GM21717 (cell line): Measurements from ENCODE around the gene PDGFRB.

Experiments
- ATAC-seq: cut with Tn5 transposase; IDR thresholded peaks from one replicate; pipeline ENCODE4 v1.9.1; 2021; ENCODE audit warnings: mild to moderate bottlenecking, moderate library complexity; ENCODE audit not compliant: unreplicated experiment

The PDGFRB gene

DNA sequence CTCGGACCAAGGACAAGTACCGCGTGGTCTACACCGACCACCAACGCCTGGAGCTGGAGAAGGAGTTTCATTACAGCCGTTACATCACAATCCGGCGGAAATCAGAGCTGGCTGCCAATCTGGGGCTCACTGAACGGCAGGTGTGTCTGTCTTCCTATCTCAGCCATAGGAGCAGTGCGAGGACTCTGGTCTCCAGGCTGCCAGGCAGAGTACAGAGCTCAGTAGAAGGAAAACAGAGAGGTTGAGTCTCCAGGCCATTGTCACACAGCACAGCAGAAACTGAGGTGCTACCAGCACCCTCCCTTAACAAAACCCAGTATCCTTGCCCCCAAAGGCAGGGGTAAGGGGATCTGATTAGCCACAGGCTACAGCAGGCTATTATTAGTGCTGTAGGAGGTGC, 27.1 kb upstream of the PDGFRB start:
- ATAC-seq, result no peak

DNA sequence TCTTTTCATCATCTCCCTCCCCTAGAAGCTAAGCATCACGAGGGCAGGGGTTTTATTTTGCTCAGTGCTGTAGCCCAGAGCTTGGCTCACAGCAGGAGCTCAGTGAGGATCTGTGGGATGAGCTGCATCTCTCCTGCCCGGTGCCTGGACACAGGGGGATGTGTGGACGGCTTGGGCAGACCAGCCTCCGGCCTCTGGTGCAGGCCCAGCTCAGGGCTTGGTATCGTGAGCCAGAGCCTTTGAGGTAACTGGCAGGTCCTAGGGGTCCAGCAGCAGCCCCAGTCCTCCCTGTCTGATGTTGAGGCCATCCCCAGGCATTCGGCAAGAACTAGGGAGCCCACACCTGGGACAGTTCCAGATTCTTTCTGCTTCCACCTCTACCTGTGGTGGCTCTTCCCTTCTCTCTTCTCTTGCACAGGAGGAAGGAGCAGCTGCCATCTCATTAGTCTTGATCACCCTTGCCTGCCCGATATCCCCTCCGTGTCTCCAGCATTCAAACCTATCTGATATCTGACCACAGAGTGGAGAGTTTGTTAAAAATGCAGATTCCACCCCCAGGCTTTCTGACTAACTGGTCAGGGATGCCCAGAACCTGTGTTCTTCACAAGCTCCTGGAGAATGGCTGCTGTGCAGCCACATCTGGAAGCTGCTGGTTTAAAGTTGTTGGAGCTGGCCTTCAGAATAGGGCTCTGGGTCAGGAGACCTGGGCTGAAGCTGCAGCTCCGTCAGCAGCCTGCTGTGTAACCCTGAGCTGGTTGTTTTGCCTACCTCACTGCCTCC, 26.3 kb upstream of the PDGFRB start:
- ATAC-seq, result no peak

DNA sequence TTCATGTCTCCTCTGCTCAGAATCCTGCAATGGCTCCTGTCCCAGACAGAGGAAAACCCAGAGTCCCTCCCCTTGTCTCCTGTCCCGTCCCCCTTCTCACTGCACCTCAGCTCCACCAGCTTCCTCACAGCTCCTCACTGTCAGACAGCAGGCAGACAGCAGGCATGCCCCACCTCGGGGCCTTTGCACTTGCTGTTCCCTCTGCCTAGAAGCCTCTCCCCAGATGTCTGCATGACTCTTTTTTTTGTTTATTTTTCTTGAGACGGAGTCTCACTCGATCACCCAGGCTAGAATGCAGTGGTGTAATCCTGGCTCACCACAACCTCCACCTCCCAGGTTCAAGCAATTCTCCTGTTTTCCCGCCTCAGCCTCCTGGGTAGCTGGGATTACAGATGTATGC, 25.4 kb upstream of the PDGFRB start:
- ATAC-seq, result no peak

DNA sequence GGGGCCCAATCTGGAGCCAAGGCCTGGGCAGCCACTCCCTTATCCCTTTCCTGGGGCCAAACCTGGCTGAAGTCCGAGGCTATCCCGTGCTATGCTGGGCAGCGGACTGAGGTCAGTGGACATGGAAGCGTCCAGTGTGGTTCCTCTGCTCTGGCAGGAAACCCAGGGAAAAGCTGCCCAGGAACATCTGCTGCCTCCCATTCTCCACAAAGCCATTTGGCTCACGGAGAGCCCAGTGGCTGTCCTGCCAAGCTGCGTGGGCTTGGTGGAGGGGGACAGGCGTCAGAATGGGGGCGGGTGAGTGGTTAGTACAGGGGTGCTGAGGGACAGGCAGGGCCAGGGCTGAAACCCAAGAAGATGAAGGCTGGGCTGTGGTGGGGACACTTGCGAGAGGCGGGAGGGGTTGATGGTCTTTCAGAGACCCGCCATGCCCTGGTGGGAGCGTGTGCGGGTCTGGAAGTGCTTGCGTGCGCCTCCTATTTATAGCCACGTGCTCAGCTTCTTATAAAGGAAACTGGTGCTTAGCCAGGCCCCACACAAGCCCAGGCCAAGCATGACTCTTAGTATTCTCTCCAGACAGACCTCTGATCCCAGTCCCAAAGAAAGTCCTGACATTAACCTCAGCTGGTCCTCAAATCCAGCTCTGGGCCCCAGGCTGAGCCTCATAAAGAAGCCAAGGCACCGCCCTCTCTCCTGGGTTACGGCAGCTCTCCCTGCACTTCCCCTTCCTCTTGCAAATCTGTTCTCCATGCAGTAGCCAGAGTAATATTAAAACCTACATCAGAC, 24.8 kb upstream of the PDGFRB start:
- no peak for ATAC-seq

DNA sequence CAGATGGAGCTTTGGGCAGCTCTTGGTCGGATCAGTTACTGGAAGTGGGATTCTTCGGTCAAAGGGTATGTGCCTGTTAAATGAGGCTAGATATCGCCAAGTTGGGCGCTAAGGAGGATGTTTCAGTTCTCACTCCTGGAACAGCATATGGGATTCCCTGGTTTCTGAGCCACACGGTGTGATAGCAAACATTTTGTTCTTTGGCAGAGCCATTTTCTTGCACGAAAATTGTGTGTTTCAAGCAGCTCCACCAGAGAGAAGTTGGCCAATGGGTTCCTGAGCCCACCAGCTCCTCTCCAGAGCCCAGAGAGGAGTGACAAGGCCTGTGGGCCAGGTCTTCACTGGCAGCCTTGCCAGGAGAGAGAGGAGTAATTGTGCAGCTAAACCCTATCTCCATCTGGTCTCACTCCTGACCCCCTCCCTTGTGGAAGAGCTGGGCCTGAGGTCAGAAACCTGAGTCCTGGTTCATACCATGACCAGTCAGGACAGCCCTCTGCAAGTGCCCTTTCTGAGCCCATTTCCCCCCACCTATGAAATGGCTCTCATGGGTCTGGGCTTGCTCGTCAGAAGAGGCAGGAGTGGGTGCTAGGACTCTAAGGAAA, 23.5 kb upstream of the PDGFRB start:
- ATAC-seq, result no peak

DNA sequence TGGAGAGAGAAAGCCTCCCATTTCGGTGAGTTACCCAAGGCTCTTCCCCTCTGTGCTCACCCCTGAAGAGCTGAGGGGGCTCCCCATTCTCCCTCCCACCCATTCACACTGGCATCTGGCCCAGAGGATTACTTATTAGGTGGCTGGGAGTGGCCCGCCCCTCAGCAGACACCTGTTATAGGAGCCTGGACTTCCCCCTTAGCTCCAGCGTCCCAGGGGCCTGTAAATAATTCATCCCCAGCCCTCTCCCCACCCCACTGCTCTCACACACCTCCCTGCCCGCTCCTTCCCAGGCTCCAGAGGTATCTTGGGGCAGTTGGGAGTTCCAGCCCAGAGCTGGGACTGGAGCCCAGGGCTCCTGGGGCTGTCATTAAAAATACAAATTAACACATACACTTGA, 22.6 kb upstream of the PDGFRB start:
- no peak for ATAC-seq

DNA sequence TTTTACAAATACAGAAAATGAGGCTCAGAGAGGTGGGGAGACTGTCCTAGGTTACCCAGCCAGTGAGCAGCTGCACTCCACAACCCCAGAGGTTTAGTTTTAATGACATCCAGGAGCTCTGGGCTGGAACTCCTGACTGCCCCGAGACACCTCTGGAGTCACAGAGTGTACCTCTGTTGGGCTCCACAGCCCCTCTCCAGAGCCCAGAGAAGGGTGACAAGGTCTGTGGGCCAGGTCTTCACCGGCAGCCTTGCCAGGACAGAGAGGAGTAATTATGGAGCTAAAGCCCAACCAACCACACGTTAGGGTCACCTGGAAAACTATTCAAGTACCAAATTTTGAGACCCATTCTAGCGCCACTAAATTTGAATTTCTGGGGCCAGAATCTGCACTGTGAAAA, 22.1 kb upstream of the PDGFRB start:
- no peak for ATAC-seq

DNA sequence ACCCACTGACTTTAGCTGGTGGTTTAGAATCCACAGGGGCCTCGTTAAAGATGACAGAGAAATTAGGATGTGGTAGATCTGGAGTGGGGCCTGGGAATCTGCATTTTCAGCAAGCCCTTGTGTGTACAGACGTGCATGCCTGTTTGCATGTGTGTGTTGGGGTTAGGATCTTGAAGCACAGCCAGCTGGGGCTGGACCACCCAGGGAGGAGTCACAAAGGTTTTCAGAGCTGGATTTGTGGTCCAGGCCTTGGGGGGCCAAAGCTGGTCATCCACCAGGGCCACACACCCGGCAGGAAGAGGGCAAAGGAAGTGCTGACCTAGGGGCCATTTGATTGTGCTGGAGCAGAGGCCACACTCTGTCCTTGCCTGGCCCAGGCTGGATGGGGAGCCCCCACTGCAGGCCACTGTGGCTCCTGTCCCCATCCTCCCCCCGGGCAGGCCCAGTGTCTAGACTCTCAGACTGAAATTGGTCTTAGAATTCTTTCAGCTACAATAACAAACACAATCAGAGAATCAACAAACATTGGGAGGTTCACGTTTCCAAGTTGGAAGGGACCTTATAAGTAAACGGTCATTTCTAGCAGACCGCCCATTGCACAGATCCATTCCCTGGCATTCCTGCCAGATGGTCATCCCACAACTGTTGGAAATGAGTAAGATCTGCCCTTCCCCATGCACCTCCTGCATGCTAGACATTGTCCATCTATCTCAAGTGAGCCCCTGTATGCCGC, 21.3 kb upstream of the PDGFRB start:
- no peak for ATAC-seq

DNA sequence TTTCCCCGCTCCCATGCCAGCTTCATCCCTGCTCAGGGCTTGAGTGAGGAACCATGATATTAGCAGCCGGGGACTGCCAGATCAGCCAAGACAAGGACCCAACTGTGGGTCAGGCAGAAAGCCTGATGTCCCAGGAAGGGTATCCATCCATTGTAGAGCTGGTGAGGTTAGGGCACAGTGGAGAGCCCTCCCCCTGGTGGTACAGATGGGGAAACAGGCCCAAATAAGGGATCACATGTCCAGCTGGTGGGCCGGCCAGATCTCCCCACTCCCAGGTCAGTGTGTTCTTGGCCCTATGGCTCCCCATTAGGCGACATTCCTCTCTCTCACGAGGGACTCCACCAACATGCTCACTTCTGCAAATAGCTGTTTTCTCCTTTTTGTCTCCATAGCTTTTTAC, 19.9 kb upstream of the PDGFRB start:
- ATAC-seq, result no peak

DNA sequence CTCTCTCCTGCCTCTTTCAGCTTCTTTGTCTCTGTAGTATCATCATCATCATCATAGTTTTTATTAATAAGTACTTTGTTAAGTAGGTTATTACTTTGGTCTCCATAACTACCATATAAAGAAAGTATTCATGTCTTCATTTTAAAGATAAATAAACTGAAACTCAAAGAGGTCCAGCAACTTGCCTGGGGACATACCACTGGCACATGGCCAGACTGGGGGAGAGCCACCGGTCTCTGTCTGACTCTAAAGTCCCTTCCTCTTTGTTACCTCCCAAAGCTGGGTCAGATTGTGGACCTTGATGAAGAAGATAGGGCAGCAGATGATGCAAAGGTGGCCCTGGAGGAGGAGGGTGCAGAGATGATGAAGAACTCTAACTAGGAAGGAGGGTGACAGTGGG, 19.4 kb upstream of the PDGFRB start:
- ATAC-seq, result no peak

DNA sequence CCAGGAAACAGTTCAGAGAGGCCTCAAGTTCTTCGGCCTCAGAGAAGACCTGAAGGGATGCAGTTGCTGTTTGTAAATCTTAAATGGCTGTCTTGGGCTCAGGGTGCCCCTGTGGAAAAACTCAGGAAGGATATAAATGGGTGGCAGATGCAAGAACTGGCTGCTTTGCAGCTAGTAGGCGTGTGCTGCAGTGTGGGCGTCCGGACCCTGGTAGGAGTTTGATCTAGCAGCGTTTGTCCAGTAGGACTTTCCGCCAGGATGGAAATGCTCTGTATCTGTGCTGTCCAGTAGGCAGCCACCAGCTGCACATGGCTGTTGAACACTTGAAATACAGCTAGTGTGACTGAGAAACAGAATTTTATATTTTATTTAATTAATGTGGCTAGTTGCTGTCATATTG, 18.6 kb upstream of the PDGFRB start:
- no peak for ATAC-seq

DNA sequence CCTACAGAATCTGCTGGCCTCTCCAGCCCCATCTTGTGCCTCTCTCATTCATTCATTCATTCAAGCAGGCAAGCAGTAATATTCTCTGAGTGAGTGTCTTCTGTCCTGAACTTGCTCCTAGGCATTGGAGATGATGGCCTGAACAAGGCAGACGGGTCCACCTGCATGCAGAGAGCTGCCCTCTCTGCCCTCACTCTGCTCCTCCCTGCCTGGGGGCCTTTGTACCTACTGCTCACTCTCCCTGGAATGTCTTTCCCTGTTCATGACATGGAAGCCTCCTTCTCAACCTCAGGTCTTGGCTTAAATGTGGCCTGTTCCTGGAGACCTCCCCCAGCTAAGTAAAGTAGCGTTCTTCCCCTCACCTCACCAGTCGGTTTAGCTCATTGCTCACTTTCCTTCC, 17.5 kb upstream of the PDGFRB start:
- no peak for ATAC-seq

DNA sequence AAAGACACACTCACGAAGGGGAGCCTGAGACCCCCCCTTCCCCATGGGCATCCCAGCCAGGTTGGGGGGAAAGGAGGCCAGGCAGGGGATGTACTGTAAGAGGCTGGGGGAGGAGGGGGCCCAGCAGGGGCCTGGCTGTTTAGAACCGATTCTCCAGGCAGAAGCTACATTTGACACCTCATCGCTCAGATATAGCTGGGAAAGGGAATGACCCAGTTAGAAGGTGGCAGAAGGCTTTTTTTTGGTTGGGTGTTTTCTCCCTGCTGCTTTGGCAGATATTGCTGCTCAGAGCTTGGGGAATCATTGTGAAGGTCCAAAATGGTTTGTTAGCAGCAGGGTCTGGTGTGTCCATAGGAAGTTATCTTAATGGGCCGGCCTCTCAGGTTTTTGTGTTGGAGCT, 16.9 kb upstream of the PDGFRB start:
- no peak for ATAC-seq

DNA sequence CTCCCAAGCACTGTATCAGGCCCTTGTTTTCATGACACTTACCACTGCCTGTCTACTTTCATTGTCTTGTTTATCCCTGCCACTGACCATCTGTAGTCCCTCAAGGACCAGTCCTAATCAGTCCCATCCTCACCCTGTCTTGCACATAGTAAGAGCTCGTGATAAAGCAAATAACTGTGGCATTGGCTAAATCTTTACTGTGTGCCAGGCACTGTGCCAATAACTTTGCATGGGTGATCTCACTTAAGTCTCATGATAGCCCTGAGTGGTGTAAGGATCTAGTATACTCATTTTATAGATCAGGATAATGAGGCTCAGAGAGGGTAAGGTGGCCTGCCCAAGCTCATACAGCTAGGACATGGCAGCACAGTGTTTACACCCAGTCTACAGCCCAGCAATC, 16.5 kb upstream of the PDGFRB start:
- ATAC-seq, result no peak

DNA sequence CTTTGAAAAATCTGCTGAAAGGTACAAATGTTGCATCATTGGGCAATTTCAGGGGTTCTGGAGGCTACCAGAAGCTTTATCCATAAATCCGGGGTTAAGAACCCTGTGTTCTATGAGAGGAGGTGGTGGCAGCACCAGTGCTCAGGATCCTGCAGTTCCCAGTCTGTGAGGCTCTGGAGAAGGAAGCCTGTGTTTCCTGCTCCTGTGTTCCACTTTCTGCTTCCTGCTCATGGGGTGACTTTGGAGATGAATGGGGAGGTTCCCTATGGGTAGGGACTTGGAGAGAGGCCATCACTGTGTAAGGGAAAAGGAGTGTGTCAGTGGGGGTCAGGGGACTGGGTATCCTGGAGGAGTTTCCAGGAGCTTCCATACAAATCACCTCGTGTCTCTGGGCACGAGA, 13.2 kb upstream of the PDGFRB start:
- no peak for ATAC-seq

DNA sequence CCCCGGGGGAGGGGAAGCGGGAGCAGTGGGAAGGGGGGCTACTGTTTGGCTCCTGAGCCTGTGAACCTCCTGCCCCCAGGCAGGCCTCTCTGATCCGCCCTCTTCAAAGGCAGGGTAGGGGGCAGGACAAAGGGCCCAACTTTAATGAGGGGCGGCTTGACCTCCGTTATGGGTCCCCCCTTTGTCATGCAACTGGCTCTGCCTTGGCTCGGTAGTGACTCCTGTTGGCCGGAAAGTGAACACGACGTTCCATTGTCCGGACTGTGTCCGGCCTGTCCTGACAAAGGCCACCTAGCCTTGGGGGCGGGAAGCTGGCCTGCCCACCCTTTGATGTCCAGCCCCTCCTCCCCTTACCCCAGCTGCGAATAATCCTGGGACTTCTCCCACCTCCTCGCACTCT, 12.3 kb upstream of the PDGFRB start:
- ATAC-seq, result no peak

DNA sequence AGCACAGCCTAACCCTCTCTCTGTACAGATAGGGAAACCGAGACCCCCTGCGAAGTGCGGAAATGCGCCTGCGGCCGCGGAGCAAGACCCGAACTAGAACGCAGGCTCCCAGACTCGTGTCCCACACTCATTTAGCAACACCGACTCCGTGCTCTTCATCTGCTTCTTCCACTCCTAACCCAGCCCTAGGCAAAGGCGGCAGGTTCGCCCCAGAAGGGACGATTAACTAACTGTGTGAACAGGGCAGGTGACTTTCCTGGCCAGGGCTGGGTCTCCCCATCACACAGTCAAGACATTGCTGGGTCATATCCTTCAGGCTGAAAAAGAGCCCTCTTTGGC, 11.8 kb upstream of the PDGFRB start:
- no peak for ATAC-seq

DNA sequence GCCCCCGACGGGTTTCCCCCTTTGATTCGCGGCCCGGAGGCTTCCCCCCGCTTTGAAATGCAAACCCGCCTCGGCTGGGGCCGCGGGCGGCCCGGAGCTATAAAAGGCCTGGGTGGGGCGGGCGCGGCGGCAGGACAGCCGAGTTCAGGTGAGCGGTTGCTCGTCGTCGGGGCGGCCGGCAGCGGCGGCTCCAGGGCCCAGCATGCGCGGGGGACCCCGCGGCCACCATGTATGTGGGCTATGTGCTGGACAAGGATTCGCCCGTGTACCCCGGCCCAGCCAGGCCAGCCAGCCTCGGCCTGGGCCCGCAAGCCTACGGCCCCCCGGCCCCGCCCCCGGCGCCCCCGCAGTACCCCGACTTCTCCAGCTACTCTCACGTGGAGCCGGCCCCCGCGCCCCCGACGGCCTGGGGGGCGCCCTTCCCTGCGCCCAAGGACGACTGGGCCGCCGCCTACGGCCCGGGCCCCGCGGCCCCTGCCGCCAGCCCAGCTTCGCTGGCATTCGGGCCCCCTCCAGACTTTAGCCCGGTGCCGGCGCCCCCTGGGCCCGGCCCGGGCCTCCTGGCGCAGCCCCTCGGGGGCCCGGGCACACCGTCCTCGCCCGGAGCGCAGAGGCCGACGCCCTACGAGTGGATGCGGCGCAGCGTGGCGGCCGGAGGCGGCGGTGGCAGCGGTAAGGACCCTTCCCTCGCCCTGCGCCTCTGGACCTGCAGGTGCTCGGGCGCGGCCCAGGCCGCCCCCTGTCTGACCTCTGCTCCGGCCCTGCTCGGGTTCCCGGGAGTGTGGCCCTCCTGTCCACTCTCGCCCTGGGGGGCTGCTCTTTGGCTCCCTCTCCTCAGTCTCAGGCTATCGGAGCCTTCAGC, 11.2 kb upstream of the PDGFRB start, which contains the start of gene CDX1:
Gene CDX1 (plus strand): TSS at position 129 of the 862 bp plus-strand sequence. CDS start 99 bp downstream, at position 228.
- no peak for ATAC-seq

DNA sequence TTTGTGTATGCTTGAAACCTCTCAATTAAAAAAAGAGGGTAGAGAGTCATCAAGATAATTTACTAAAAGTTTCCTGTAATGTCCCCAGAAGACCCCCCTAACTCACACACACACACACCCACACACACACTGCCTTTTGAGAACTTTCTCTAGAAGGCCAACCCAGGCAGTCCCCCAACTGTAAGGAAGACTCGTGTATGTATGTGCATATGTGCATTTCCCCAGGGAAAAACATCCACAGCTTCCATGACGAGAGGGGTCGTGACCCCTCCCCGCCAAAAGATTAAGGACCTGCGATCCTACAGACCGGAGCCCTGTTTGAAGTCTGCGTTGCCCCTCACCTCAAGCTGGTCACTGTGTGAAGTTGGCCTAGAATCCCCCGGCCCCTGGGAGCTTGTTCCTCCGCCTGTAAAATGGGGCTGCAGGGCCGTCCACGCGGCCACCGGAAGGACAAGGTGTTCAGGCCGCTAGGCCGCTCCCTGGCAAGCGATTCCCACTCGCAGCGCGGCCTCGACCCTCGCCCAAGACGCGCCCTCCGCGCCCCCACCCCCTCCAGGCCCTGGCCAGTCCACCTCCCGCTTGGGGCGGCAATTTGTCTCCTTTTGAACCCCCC, 10.5 kb upstream of the PDGFRB start:
- no peak for ATAC-seq
